ENCODE results near the gene TNS1.

TNS1 gene

DNA sequence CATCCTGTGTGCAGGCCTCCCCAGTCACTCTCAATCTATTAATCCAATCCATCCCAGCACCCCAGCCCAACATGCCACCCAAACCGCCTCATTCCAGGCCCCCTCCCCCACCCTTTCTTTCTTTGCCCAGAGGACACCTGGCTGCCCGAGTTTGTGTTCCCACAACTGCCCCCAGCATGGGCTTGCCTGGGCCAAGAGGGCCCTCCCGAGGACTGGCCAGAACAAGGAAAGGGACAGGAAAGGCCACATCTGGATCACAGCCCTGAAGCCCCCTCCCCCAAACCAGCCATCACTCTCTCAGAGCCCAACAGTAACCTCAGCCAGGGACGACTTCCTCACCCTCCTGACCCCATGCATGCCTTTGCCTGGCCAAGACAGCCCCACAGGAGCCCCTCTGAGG lies 1.2 kb downstream of the TNS1 start:
- Histone ChIP-seq H3K4me1 (ENCODE audit: low read depth, poor library complexity, severe bottlenecking) (no peaks in the 10 kb centered on the region), H3K4me2 (no peak overlapping the region), H4K20me1 (ENCODE audit: insufficient read depth) (no peaks in the 10 kb centered on the region), H3K9ac (no peak overlapping the region), H3K4me3 (IDR thresholded peaks at IDR 0.05; ENCODE audit: insufficient read depth, low read depth, low read length) (no peak overlapping the region), H3K36me3 (ENCODE audit: insufficient read depth) (no peaks in the 10 kb centered on the region), H2AFZ (ENCODE audit: low read depth) (no peak overlapping the region), H3K79me2 (ENCODE audit: insufficient read depth, low read depth) (no peaks in the 10 kb centered on the region), H3K27me3 (ENCODE audit: insufficient read depth, low read depth) (no peaks in the 10 kb centered on the region), H3K27ac (no peak overlapping the region)
- TF ChIP-seq, protein P1, sequence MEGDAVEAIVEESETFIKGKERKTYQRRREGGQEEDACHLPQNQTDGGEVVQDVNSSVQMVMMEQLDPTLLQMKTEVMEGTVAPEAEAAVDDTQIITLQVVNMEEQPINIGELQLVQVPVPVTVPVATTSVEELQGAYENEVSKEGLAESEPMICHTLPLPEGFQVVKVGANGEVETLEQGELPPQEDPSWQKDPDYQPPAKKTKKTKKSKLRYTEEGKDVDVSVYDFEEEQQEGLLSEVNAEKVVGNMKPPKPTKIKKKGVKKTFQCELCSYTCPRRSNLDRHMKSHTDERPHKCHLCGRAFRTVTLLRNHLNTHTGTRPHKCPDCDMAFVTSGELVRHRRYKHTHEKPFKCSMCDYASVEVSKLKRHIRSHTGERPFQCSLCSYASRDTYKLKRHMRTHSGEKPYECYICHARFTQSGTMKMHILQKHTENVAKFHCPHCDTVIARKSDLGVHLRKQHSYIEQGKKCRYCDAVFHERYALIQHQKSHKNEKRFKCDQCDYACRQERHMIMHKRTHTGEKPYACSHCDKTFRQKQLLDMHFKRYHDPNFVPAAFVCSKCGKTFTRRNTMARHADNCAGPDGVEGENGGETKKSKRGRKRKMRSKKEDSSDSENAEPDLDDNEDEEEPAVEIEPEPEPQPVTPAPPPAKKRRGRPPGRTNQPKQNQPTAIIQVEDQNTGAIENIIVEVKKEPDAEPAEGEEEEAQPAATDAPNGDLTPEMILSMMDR (conservative IDR thresholded peaks at IDR 0.05; ENCODE audit: low read depth, low read length) = no peak

DNA sequence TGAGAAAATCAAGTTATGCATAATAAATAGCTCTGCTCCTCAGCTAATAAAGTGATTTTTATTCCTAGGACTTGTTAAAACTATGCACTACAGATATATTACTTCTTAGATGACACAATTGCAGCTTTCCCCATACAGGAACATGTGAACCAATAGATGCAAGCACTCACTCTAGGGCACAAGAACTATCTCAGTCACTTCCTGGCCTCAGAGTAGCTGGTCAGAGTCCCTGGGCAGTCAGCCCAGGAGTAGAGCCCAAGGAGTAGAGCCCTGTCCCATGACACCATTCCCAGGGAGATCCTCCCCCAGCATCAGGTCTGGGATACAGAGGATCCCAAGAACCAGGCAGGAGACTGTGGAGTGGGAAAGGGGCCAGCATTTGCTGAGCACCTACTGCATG lies 2.7 kb downstream of the TNS1 start:
- H3K27me3 ChIP-seq (ENCODE audit: insufficient read depth, low read depth) = no peaks in the 10 kb centered on the region
- H4K20me1 ChIP-seq (ENCODE audit: insufficient read depth) = no peaks in the 10 kb centered on the region
- no peaks in the 10 kb centered on the region for H3K4me1 ChIP-seq (ENCODE audit: low read depth, poor library complexity, severe bottlenecking)
- H2AFZ ChIP-seq (ENCODE audit: low read depth) = no peak overlapping the region
- no peak overlapping the region for H3K27ac ChIP-seq
- H3K9ac ChIP-seq = no peak overlapping the region
- no peak overlapping the region for H3K4me3 ChIP-seq (IDR thresholded peaks at IDR 0.05; ENCODE audit: insufficient read depth, low read depth, low read length)
- no peaks in the 10 kb centered on the region for H3K36me3 ChIP-seq (ENCODE audit: insufficient read depth)
- TF ChIP-seq, protein P1 (conservative IDR thresholded peaks at IDR 0.05; ENCODE audit: low read depth, low read length) = no peak
- H3K79me2 ChIP-seq (ENCODE audit: insufficient read depth, low read depth) = no peaks in the 10 kb centered on the region
- H3K4me2 ChIP-seq = no peak overlapping the region

DNA sequence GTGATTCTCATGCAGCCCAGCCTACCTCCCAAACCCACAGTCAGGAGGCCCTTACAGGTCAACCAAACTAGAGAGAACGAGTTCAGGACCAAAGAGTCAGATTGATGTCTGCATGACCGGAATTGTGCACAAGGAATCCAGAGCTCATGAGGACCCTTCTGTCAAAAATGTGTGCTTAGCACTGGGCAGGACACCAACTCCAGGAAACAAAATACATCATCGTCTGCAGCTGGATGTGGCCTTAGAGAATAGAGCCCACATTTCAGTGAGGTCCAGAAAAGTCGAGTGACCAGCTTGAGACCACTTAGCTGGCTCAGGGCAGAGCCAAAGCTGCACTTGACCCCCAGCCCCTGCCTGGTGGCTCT lies 3.2 kb downstream of the TNS1 start:
- Histone ChIP-seq H3K27ac (no peak overlapping the region), H3K27me3 (ENCODE audit: insufficient read depth, low read depth) (no peaks in the 10 kb centered on the region), H2AFZ (ENCODE audit: low read depth) (no peak overlapping the region), H3K36me3 (ENCODE audit: insufficient read depth) (no peaks in the 10 kb centered on the region), H3K9ac (no peak overlapping the region), H4K20me1 (ENCODE audit: insufficient read depth) (no peaks in the 10 kb centered on the region), H3K4me1 (ENCODE audit: low read depth, poor library complexity, severe bottlenecking) (no peaks in the 10 kb centered on the region), H3K79me2 (ENCODE audit: insufficient read depth, low read depth) (no peaks in the 10 kb centered on the region), H3K4me2 (no peak overlapping the region), H3K4me3 (IDR thresholded peaks at IDR 0.05; ENCODE audit: insufficient read depth, low read depth, low read length) (no peak overlapping the region)
- TF ChIP-seq, protein P1 (conservative IDR thresholded peaks at IDR 0.05; ENCODE audit: low read depth, low read length) = no peak

DNA sequence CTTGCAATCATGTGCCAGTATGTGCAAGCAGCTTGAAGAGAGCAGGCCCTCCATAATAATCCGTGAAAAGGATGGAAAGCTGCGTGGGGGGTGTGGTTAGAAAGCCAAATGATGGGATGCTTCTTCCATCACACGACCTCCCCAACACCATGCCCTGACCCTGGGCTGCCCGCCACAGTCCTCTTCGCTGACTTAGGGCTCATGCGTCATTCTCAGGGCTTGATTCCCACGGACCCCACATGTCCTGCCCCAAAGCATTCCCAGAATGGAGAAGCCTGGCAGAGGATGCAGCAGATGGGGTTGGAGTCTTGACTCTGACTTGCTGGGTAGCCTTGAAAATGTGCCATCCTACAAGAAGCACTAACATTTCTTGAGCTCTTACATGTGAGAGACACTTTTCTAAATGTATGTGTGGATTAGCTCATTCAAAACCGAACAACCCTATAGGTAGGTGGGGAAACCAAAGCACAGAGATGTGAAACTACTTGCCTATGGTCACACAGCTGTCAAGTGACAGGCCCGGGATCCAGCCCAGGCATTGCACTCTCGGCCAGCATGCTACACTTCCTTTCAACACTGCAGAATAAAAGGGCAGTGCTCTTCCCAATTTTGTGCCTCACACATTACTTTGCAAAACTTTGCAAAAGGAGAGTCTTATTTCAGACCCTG lies 3.7 kb downstream of the TNS1 start:
- no peaks in the 10 kb centered on the region for H3K79me2 ChIP-seq (ENCODE audit: insufficient read depth, low read depth)
- H2AFZ ChIP-seq (ENCODE audit: low read depth) = no peak overlapping the region
- H3K4me3 ChIP-seq (IDR thresholded peaks at IDR 0.05; ENCODE audit: insufficient read depth, low read depth, low read length) = no peak overlapping the region
- H3K4me1 ChIP-seq (ENCODE audit: low read depth, poor library complexity, severe bottlenecking) = no peaks in the 10 kb centered on the region
- TF ChIP-seq, protein P1 (conservative IDR thresholded peaks at IDR 0.05; ENCODE audit: low read depth, low read length) = no peak
- no peak overlapping the region for H3K27ac ChIP-seq
- no peaks in the 10 kb centered on the region for H3K36me3 ChIP-seq (ENCODE audit: insufficient read depth)
- H3K4me2 ChIP-seq = no peak overlapping the region
- H3K27me3 ChIP-seq (ENCODE audit: insufficient read depth, low read depth) = no peaks in the 10 kb centered on the region
- no peaks in the 10 kb centered on the region for H4K20me1 ChIP-seq (ENCODE audit: insufficient read depth)
- no peak overlapping the region for H3K9ac ChIP-seq

Measured in KMS-11 (cell line).